ENCODE results near the gene FTO. TPM values are rescaled to one million over a fixed set of nuclear protein-coding genes. Genes with fewer than 3 reads are reported as not detected.

The FTO gene
- total RNA-seq, 2 donors from 2014 or later, result 72.7 to 73.6 TPM

DNA sequence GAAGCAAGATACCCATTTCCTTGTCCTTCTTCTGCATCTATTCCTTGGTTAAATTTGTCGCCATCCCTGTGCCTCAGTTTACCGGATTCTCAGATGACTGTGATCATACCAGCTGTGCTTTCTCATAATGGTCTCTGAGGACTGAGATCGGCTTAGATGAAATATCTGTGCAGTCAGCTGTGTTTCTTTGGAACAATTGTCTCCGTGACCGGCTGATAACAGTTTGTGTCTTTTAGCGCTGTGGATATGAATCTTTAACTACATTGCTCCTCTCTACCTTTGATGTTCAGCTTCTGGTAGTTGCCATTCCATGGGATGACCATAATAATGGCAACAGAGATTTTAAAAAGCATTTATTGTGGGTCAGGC, 473 bp downstream of the FTO start:
- no peaks in the 10 kb centered on the region for H3K9me3 ChIP-seq
- intact Hi-C loops (cut with DNase I), result no loop called here
- peak overlapping the region; percentile 66 to 73 for H3K27ac ChIP-seq
- DNase-seq (ENCODE audit: low spot score), result no peak
- peaks cover 3% of the 10 kb centered on the region for H3K4me1 ChIP-seq (replicated peaks)
- TF ChIP-seq POLR2AphosphoS5 (IDR thresholded peaks at IDR 0.05) (no peak), POLR2A (IDR thresholded peaks at IDR 0.05) (no peak)
- TF ChIP-seq, protein P1, sequence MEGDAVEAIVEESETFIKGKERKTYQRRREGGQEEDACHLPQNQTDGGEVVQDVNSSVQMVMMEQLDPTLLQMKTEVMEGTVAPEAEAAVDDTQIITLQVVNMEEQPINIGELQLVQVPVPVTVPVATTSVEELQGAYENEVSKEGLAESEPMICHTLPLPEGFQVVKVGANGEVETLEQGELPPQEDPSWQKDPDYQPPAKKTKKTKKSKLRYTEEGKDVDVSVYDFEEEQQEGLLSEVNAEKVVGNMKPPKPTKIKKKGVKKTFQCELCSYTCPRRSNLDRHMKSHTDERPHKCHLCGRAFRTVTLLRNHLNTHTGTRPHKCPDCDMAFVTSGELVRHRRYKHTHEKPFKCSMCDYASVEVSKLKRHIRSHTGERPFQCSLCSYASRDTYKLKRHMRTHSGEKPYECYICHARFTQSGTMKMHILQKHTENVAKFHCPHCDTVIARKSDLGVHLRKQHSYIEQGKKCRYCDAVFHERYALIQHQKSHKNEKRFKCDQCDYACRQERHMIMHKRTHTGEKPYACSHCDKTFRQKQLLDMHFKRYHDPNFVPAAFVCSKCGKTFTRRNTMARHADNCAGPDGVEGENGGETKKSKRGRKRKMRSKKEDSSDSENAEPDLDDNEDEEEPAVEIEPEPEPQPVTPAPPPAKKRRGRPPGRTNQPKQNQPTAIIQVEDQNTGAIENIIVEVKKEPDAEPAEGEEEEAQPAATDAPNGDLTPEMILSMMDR (IDR thresholded peaks at IDR 0.05), result no peak
- no peaks in the 10 kb centered on the region for H3K27me3 ChIP-seq (replicated peaks; ENCODE audit: insufficient read depth)
- no peaks in the 10 kb centered on the region for H3K36me3 ChIP-seq
- WGBS, result 11% methylated on average over 6 of the region's 6 CpGs
- peak overlapping the region; percentile 59 to 74 for H3K4me3 ChIP-seq

- H3K27ac ChIP-seq, result no peak overlapping the region
- WGBS, result 82% methylated on average over 3 of the region's 3 CpGs
- no peak overlapping the region for H3K4me3 ChIP-seq
- no peaks in the 10 kb centered on the region for H3K27me3 ChIP-seq (replicated peaks; ENCODE audit: insufficient read depth)
- no peaks in the 10 kb centered on the region for H3K36me3 ChIP-seq
- TF ChIP-seq POLR2AphosphoS5 (IDR thresholded peaks at IDR 0.05) (no peak), POLR2A (IDR thresholded peaks at IDR 0.05) (no peak)
- TF ChIP-seq, protein P1 (IDR thresholded peaks at IDR 0.05), result no peak
- no peak for DNase-seq (ENCODE audit: low spot score)
- peaks cover 3% of the 10 kb centered on the region for H3K4me1 ChIP-seq (replicated peaks)
- H3K9me3 ChIP-seq, result no peaks in the 10 kb centered on the region
- intact Hi-C loops (cut with DNase I), result no loop called here
Observed at GRCh38 chr16:53707671-53708070, 3.7 kb downstream of the FTO start.

DNA sequence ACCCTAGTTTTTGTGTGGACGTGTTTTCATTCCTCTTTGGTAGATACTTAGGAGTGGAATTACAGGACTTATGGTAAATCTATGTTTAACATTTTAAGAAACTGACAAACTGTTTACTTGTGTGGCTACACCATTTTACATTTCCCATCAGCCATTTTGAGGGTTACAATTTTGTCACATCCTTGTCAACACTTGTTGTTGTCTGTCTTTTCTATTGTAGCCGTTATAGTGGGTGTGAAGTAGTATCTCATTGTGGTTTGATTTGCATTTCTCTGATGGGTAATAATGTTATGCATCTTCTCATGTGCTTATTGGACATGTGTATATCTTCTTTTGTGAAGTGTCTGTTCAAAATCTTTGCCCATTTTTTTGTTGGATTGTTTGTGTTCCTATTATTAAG, 4.5 kb downstream of the FTO start:
- TF ChIP-seq POLR2A (IDR thresholded peaks at IDR 0.05) (no peak), POLR2AphosphoS5 (IDR thresholded peaks at IDR 0.05) (no peak)
- TF ChIP-seq, protein P1 (IDR thresholded peaks at IDR 0.05), result no peak
- Histone ChIP-seq H3K27me3 (replicated peaks; ENCODE audit: insufficient read depth) (no peaks in the 10 kb centered on the region), H3K36me3 (no peaks in the 10 kb centered on the region), H3K4me1 (replicated peaks) (peaks cover 3% of the 10 kb centered on the region), H3K27ac (no peak overlapping the region), H3K9me3 (no peaks in the 10 kb centered on the region), H3K4me3 (no peak overlapping the region)
- no peak for DNase-seq (ENCODE audit: low spot score)
- intact Hi-C loops (cut with DNase I), result no loop called here
- WGBS, result 92% methylated on average over 2 of the region's 2 CpGs

- no peak for DNase-seq (ENCODE audit: low spot score)
- TF ChIP-seq, protein P1 (IDR thresholded peaks at IDR 0.05), result no peak
- no peak for TF ChIP-seq POLR2AphosphoS5 (IDR thresholded peaks at IDR 0.05)
- no peak for TF ChIP-seq POLR2A (IDR thresholded peaks at IDR 0.05)
- intact Hi-C loops (cut with DNase I), result no loop called here
- WGBS, result 93% methylated on average over 3 of the region's 3 CpGs
- no peaks in the 10 kb centered on the region for H3K4me1 ChIP-seq (replicated peaks)
- H3K36me3 ChIP-seq, result no peaks in the 10 kb centered on the region
- H3K27me3 ChIP-seq (replicated peaks; ENCODE audit: insufficient read depth), result no peaks in the 10 kb centered on the region
- H3K4me3 ChIP-seq, result no peak overlapping the region
- H3K9me3 ChIP-seq, result no peaks in the 10 kb centered on the region
- no peak overlapping the region for H3K27ac ChIP-seq
Observed at GRCh38 chr16:53711390-53711789, 7.4 kb downstream of the FTO start.

DNA sequence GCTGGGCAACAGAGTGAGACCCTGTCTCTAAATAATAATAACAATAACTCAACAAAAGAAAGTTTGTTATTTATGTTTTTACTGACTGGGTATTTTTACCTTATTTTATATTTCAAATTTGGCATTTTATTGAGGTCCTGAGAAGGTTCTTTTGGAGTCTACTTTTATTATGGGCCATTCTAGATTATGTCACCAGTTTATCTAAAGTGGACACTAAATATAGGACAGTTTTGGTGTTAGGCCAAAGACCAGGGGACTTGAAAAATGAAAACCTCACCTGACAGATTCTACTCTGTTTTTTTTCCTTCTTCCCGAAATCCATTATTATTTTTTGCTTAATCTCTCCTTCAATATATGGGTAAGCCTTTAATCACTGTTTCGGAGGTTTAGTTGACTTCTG, 8.1 kb downstream of the FTO start:
- WGBS, result 92% methylated on average over 2 of the region's 2 CpGs
- no peak for DNase-seq (ENCODE audit: low spot score)
- intact Hi-C loops (cut with DNase I), result no loop called here
- H3K36me3 ChIP-seq, result no peaks in the 10 kb centered on the region
- no peaks in the 10 kb centered on the region for H3K27me3 ChIP-seq (replicated peaks; ENCODE audit: insufficient read depth)
- TF ChIP-seq, protein P1 (IDR thresholded peaks at IDR 0.05), result no peak
- TF ChIP-seq POLR2AphosphoS5 (IDR thresholded peaks at IDR 0.05) (no peak), POLR2A (IDR thresholded peaks at IDR 0.05) (no peak)
- no peak overlapping the region for H3K27ac ChIP-seq
- H3K4me1 ChIP-seq (replicated peaks), result no peaks in the 10 kb centered on the region
- H3K4me3 ChIP-seq, result no peak overlapping the region
- no peaks in the 10 kb centered on the region for H3K9me3 ChIP-seq

All from prostate gland (tissue), 2 donors.